Keratinocyte (primary cell): ENCODE data around the gene PBOV1. TPM values are rescaled to one million over a fixed set of nuclear protein-coding genes. Genes with fewer than 3 reads are reported as not detected.

Source experiments
- DNase-seq: peaks from one replicate; pipeline ENCODE4 v3.0.0-alpha.2; 2011; ENCODE audit warnings: low read depth, missing footprints, low spot score
- FAIRE-seq: peaks from 2 replicates; lab custom pipeline; 2011; peaks lifted over from hg19 to GRCh38; lab: Jason Lieb, UNC
- H2AFZ ChIP-seq: 2 replicates; pipeline ENCODE4 v1.6.0; 2012; ENCODE audit warnings: low read length, control low read depth, inconsistent platforms; ENCODE audit not compliant: control insufficient read depth
- H3K27ac ChIP-seq: 2 replicates; pipeline ENCODE4 v1.5.1; 2011; ENCODE audit warnings: low read length; ENCODE audit not compliant: control insufficient read depth, insufficient read depth
- H3K27me3 ChIP-seq: 3 replicates; pipeline ENCODE4 v1.6.0; 2011; ENCODE audit warnings: low read length; ENCODE audit not compliant: control insufficient read depth, insufficient read depth; ENCODE audit errors: extremely low read depth
- H3K36me3 ChIP-seq, 2 experiments: 2 replicates in 1 of 2; 3 replicates in 1 of 2; pipeline ENCODE4 v1.5.1; 2011; ENCODE audit warnings: low read length in 2 of 2, mild to moderate bottlenecking in 1 of 2; ENCODE audit not compliant: control insufficient read depth in 2 of 2, insufficient read depth in 2 of 2; ENCODE audit errors: extremely low read depth in 1 of 2
- H3K4me1 ChIP-seq: 3 replicates; pipeline ENCODE4 v1.5.1; 2011; ENCODE audit warnings: low read length; ENCODE audit not compliant: control insufficient read depth, insufficient read depth; ENCODE audit errors: extremely low read depth
- H3K4me2 ChIP-seq: 3 replicates; pipeline ENCODE4 v1.6.0; 2011; ENCODE audit warnings: low read depth, low read length; ENCODE audit not compliant: control insufficient read depth, insufficient read depth; ENCODE audit errors: extremely low read depth
- H3K4me3 ChIP-seq, 3 experiments: fragments of 200-600 bp in 1 of 3; sonication (generic) in 1 of 3; 2 replicates in 2 of 3; 3 replicates in 1 of 3; pipeline ENCODE4 v1.5.1; 2011 to 2016; ENCODE audit warnings: low read length in 3 of 3, mild to moderate bottlenecking in 3 of 3, control low read depth in 2 of 3, inconsistent platforms in 1 of 3, low read depth in 1 of 3, mixed read lengths in 1 of 3, mixed run types in 1 of 3, moderate library complexity in 1 of 3; ENCODE audit not compliant: control insufficient read depth in 2 of 3, insufficient read depth in 2 of 3; ENCODE audit errors: extremely low read depth in 1 of 3
- H3K79me2 ChIP-seq: 2 replicates; pipeline ENCODE4 v1.6.0; 2012; ENCODE audit warnings: low read length; ENCODE audit not compliant: control insufficient read depth, insufficient read depth
- H3K9ac ChIP-seq: 3 replicates; pipeline ENCODE4 v1.6.0; 2011; ENCODE audit warnings: low read length; ENCODE audit not compliant: control insufficient read depth, insufficient read depth; ENCODE audit errors: extremely low read depth
- H3K9me1 ChIP-seq: 3 replicates; pipeline ENCODE4 v1.6.0; 2011; ENCODE audit warnings: low read length; ENCODE audit not compliant: control insufficient read depth, insufficient read depth; ENCODE audit errors: extremely low read depth
- H3K9me3 ChIP-seq: 2 replicates; pipeline ENCODE4 v1.5.1; 2012; ENCODE audit warnings: low read depth, low read length; ENCODE audit not compliant: control insufficient read depth
- H4K20me1 ChIP-seq: 3 replicates; pipeline ENCODE4 v1.6.0; 2011; ENCODE audit warnings: low read length; ENCODE audit not compliant: control insufficient read depth, insufficient read depth; ENCODE audit errors: extremely low read depth
- CTCF ChIP-seq, 3 experiments: IDR thresholded peaks in 1 of 3; conservative IDR thresholded peaks in 1 of 3; optimal IDR thresholded peaks in 1 of 3; 2 replicates in 2 of 3; 3 replicates in 1 of 3; pipeline versions ENCODE3 to v1.5.1; 2011; ENCODE audit warnings: low read length in 3 of 3, mild to moderate bottlenecking in 3 of 3, moderate library complexity in 2 of 3, control low read depth in 1 of 3, inconsistent platforms in 1 of 3; ENCODE audit not compliant: insufficient read depth in 2 of 3; ENCODE audit errors: extremely low read depth in 1 of 3
- EZH2 ChIP-seq: IDR thresholded peaks from one replicate; pipeline ENCODE4 v1.6.1; 2012; ENCODE audit warnings: inconsistent platforms, mild to moderate bottlenecking, low read length, moderate library complexity
- dilution Hi-C: fragments of 300-500 bp; cut with MboI; formaldehyde crosslinking; loops from one replicate; pipeline ENCODE4 v1.7.0; 2020; ENCODE audit warnings: low sequenced_read_pairs; ENCODE audit not compliant: extremely low pct_ligation_motif_present
- polyA plus RNA-seq, 5 experiments: library from polyadenylated mRNA; depleted of rRNA in 3 of 5; stranded (reverse) in 3 of 5; stranded (forward) in 1 of 5; unstranded in 1 of 5; fragments of >200 nt; gene quantifications; 1 replicate in 1 of 5; 2 replicates in 3 of 5; 3 replicates in 1 of 5; pipeline versions ENCODE4 v1.2.1 to v1.2.3, GENCODE V29; 2011 to 2012; ENCODE audit warnings: missing spikeins in 2 of 5, low read depth in 1 of 5, low replicate concordance in 1 of 5

Gene PBOV1
- polyA plus RNA-seq, 1 donor (not counting 4 experiments of a cell fraction or from before 2014, with no cell fraction given), result not detected

GRCh38 chr6:138204792-138205384, 13.4 kb downstream of the PBOV1 start:
- Histone ChIP-seq H3K9ac (no peak overlapping the region), H3K9me3 (no peaks in the 10 kb centered on the region), H3K27ac (no peak overlapping the region), H3K79me2 (no peaks in the 10 kb centered on the region), H2AFZ (no peak overlapping the region), H3K4me2 (no peak overlapping the region), H3K4me1 (no peaks in the 10 kb centered on the region), H4K20me1 (no peaks in the 10 kb centered on the region), H3K27me3 (no peaks in the 10 kb centered on the region), H3K36me3 (no peaks in the 10 kb centered on the region), H3K4me3 (no peak overlapping the region), H3K9me1 (no peaks in the 10 kb centered on the region)
- dilution Hi-C loops, result no loop called here
- FAIRE-seq (no peak), DNase-seq (no peak)
- no peak for TF ChIP-seq EZH2
- TF ChIP-seq CTCF (optimal IDR thresholded peaks at IDR 0.05 in 1 of 3, IDR thresholded peaks at IDR 0.05 in 1 of 3, conservative IDR thresholded peaks at IDR 0.05 in 1 of 3; ENCODE audit: extremely low read depth in 1 of 3, insufficient read depth in 2 of 3, low read length in 3 of 3), result no peak

- DNase-seq, result no peak
- H3K4me2 ChIP-seq, result no peak overlapping the region
- no peaks in the 10 kb centered on the region for H3K9me3 ChIP-seq
- TF ChIP-seq EZH2 (no peak), CTCF (optimal IDR thresholded peaks at IDR 0.05 in 1 of 3, IDR thresholded peaks at IDR 0.05 in 1 of 3, conservative IDR thresholded peaks at IDR 0.05 in 1 of 3; ENCODE audit: extremely low read depth in 1 of 3, insufficient read depth in 2 of 3, low read length in 3 of 3) (no peak)
- no peaks in the 10 kb centered on the region for H3K36me3 ChIP-seq
- no peak for FAIRE-seq
- H3K27ac ChIP-seq, result no peak overlapping the region
- H3K9me1 ChIP-seq, result no peaks in the 10 kb centered on the region
- no peak overlapping the region for H3K4me3 ChIP-seq
- H3K79me2 ChIP-seq, result no peaks in the 10 kb centered on the region
- no peaks in the 10 kb centered on the region for H4K20me1 ChIP-seq
- H3K27me3 ChIP-seq, result no peaks in the 10 kb centered on the region
- H3K4me1 ChIP-seq, result no peaks in the 10 kb centered on the region
- dilution Hi-C loops, result no loop called here
- no peak overlapping the region for H3K9ac ChIP-seq
- H2AFZ ChIP-seq, result no peak overlapping the region
Measured at GRCh38 chr6:138204303-138204702, 14.0 kb downstream of the PBOV1 start.
